ENCODE data around the gene VSIG10L2. TPM values are rescaled to one million over a fixed set of nuclear protein-coding genes. Genes with fewer than 3 reads are reported as not detected.

VSIG10L2 gene
- total RNA-seq, 1 experiment from 2014 or later, result not detected

DNA sequence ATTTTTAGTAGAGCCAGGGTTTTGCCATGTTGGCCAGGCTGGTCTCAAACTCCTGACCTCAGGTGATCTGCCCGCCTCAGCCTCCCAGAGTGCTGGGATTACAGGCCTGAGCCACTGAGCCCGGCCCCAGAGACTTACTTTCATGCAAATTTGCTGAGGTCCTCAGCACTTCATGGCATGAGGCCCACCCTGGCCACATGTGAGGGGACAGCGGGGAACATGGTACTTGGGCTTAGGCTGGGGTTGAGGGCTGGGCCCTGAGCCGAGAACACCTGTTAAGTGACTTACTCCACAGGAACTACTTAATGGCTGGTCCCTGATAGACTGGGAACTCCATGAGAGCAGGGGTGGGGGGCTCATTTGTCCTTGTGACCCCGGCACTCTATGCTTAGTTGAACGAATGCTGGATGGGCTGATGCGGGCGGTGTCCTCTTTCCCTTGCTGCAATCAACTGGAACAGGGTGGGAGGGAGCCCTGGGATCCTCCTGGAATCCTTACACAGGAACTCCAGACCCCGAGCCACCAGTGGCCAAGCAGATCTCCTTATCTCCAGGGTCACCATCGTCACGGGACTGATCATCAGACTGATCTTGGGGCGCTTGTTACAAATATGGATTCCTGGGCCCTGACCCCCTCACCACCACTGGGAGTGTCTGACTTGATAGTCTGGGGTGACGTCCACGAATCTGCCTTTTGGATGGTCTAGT is 1.0 kb downstream of the VSIG10L2 start:
- Histone ChIP-seq H2AFZ (ENCODE audit: low read depth, low read length, poor library complexity, severe bottlenecking) (no peak overlapping the region), H3K9me2 (ENCODE audit: insufficient read depth) (no peaks in the 10 kb centered on the region), H3K4me1 (ENCODE audit: control insufficient read depth in 1 of 2, insufficient read depth in 2 of 2, low read length in 2 of 2) (peaks cover 7 to 14% of the 10 kb centered on the region in 2 experiments), H3K9ac (ENCODE audit: low read length) (no peak overlapping the region), H3K4me3 (replicated peaks in 1 of 2; ENCODE audit: low read depth in 1 of 2, low read length in 2 of 2) (no peak overlapping the region), H3K9me3 (ENCODE audit: control insufficient read depth in 1 of 2, insufficient read depth in 1 of 2, low read depth in 1 of 2, low read length in 2 of 2) (no peaks in the 10 kb centered on the region), H3K36me3 (ENCODE audit: control insufficient read depth in 1 of 2, insufficient read depth in 2 of 2, low read length in 2 of 2) (no peaks in the 10 kb centered on the region), H3K4me2 (ENCODE audit: low read length) (no peak overlapping the region), H3K27me3 (ENCODE audit: insufficient read depth, low read length) (no peaks in the 10 kb centered on the region), H4K20me1 (ENCODE audit: insufficient read depth) (no peaks in the 10 kb centered on the region), H3K79me2 (ENCODE audit: insufficient read depth, low read length) (no peaks in the 10 kb centered on the region), H3K27ac (ENCODE audit: low read depth, low read length) (no peak overlapping the region)
- POLR2A ChIA-PET, result no interaction called here
- DNase-seq (ENCODE audit: low read depth, low spot score) (no peak), ATAC-seq (no peak)
- no peak for TF ChIP-seq RAD21 (IDR thresholded peaks at IDR 0.05; ENCODE audit: low read depth)
- TF ChIP-seq EZH2phosphoT487 (IDR thresholded peaks at IDR 0.05; ENCODE audit: borderline replicate concordance), result no peak
- no peak for TF ChIP-seq SRF (IDR thresholded peaks at IDR 0.05; ENCODE audit: low read depth)
- TF ChIP-seq ZNF274 (IDR thresholded peaks at IDR 0.05; ENCODE audit: low read depth, low read length), result no peak
- no peak for TF ChIP-seq CEBPB (IDR thresholded peaks at IDR 0.05; ENCODE audit: low read depth)
- TF ChIP-seq SIN3A (IDR thresholded peaks at IDR 0.05; ENCODE audit: low read depth), result no peak
- no peak for TF ChIP-seq TCF7L2 (IDR thresholded peaks at IDR 0.05; ENCODE audit: borderline replicate concordance, extremely low read depth, insufficient read depth, insufficient read length)
- no peak for TF ChIP-seq POLR2A (IDR thresholded peaks at IDR 0.05; ENCODE audit: borderline replicate concordance, extremely low read depth, insufficient read depth, insufficient read length)
- no peak for TF ChIP-seq YY1 (IDR thresholded peaks at IDR 0.05; ENCODE audit: extremely low read depth, insufficient replicate concordance, low read depth, low read length)
- TF ChIP-seq, protein P1, sequence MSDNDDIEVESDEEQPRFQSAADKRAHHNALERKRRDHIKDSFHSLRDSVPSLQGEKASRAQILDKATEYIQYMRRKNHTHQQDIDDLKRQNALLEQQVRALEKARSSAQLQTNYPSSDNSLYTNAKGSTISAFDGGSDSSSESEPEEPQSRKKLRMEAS (IDR thresholded peaks at IDR 0.05), result no peak
- TF ChIP-seq ZFX (IDR thresholded peaks at IDR 0.05), result no peak
- TF ChIP-seq SP1 (IDR thresholded peaks at IDR 0.05; ENCODE audit: low read depth), result no peak
- TF ChIP-seq, protein P2, sequence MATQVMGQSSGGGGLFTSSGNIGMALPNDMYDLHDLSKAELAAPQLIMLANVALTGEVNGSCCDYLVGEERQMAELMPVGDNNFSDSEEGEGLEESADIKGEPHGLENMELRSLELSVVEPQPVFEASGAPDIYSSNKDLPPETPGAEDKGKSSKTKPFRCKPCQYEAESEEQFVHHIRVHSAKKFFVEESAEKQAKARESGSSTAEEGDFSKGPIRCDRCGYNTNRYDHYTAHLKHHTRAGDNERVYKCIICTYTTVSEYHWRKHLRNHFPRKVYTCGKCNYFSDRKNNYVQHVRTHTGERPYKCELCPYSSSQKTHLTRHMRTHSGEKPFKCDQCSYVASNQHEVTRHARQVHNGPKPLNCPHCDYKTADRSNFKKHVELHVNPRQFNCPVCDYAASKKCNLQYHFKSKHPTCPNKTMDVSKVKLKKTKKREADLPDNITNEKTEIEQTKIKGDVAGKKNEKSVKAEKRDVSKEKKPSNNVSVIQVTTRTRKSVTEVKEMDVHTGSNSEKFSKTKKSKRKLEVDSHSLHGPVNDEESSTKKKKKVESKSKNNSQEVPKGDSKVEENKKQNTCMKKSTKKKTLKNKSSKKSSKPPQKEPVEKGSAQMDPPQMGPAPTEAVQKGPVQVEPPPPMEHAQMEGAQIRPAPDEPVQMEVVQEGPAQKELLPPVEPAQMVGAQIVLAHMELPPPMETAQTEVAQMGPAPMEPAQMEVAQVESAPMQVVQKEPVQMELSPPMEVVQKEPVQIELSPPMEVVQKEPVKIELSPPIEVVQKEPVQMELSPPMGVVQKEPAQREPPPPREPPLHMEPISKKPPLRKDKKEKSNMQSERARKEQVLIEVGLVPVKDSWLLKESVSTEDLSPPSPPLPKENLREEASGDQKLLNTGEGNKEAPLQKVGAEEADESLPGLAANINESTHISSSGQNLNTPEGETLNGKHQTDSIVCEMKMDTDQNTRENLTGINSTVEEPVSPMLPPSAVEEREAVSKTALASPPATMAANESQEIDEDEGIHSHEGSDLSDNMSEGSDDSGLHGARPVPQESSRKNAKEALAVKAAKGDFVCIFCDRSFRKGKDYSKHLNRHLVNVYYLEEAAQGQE (IDR thresholded peaks at IDR 0.05; ENCODE audit: low read depth), result no peak
- no peak for TF ChIP-seq CBX3 (IDR thresholded peaks at IDR 0.05; ENCODE audit: low read depth)
- TF ChIP-seq FOSL1 (IDR thresholded peaks at IDR 0.05; ENCODE audit: low read depth), result no peak
- TF ChIP-seq, protein P3, sequence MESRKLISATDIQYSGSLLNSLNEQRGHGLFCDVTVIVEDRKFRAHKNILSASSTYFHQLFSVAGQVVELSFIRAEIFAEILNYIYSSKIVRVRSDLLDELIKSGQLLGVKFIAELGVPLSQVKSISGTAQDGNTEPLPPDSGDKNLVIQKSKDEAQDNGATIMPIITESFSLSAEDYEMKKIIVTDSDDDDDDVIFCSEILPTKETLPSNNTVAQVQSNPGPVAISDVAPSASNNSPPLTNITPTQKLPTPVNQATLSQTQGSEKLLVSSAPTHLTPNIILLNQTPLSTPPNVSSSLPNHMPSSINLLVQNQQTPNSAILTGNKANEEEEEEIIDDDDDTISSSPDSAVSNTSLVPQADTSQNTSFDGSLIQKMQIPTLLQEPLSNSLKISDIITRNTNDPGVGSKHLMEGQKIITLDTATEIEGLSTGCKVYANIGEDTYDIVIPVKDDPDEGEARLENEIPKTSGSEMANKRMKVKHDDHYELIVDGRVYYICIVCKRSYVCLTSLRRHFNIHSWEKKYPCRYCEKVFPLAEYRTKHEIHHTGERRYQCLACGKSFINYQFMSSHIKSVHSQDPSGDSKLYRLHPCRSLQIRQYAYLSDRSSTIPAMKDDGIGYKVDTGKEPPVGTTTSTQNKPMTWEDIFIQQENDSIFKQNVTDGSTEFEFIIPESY (IDR thresholded peaks at IDR 0.05; ENCODE audit: extremely low read depth, insufficient replicate concordance, low read length), result no peak
- no peak for TF ChIP-seq JUND (IDR thresholded peaks at IDR 0.05)
- TF ChIP-seq, protein P4, sequence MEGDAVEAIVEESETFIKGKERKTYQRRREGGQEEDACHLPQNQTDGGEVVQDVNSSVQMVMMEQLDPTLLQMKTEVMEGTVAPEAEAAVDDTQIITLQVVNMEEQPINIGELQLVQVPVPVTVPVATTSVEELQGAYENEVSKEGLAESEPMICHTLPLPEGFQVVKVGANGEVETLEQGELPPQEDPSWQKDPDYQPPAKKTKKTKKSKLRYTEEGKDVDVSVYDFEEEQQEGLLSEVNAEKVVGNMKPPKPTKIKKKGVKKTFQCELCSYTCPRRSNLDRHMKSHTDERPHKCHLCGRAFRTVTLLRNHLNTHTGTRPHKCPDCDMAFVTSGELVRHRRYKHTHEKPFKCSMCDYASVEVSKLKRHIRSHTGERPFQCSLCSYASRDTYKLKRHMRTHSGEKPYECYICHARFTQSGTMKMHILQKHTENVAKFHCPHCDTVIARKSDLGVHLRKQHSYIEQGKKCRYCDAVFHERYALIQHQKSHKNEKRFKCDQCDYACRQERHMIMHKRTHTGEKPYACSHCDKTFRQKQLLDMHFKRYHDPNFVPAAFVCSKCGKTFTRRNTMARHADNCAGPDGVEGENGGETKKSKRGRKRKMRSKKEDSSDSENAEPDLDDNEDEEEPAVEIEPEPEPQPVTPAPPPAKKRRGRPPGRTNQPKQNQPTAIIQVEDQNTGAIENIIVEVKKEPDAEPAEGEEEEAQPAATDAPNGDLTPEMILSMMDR (IDR thresholded peaks at IDR 0.05 in 2 of 3, conservative IDR thresholded peaks at IDR 0.05 in 1 of 3; ENCODE audit: borderline replicate concordance in 1 of 3, insufficient read depth in 1 of 3, low read depth in 2 of 3, low read length in 2 of 3), result no peak
- intact Hi-C loops (cut with micrococcal nuclease), result no loop called here
- CTCF ChIA-PET, result no interaction called here
- RAD21 ChIA-PET (ENCODE audit: low non-redundant PET in 1 of 2, low total read pairs in 2 of 2, uncharacterized antibody in 2 of 2, unreplicated experiment in 2 of 2), result no interaction called here
- no TSS peak for BruUV-seq (replicated peaks)
